Suprapubic skin (tissue), 3 donors: Measurements from ENCODE around the gene CRY1.

Source experiments
- CTCF ChIP-seq, 2 donors: fragments of 200-600 bp in 1 of 2; fragments of 450-650 bp in 1 of 2; sonication (generic) in 1 of 2; IDR thresholded peaks; one replicate each; pipeline ENCODE4 v1.5.1; 2016 to 2019; ENCODE audit warnings: antibody characterized with exemption in 2 of 2, mild to moderate bottlenecking in 1 of 2, moderate library complexity in 1 of 2
- EP300 ChIP-seq: sonication (generic); formaldehyde crosslinking; IDR thresholded peaks from one replicate; pipeline ENCODE4 v1.6.1; 2017; ENCODE audit warnings: antibody characterized with exemption

- TF ChIP-seq CTCF (IDR thresholded peaks at IDR 0.05) (no peak), EP300 (no peak)
Measured at GRCh38 chr12:106981788-106982187, 111.6 kb downstream of the CRY1 start.
